C4-2B (cell line): ENCODE results near the gene WWC1.

Source experiments
- ZFX ChIP-seq: fragments of 450-650 bp; IDR thresholded peaks from 2 replicates; pipeline ENCODE4 v1.6.1; 2017
- TF ChIP-seq, protein P1 (sequence below): fragments of 450-650 bp; conservative IDR thresholded peaks from 2 replicates; pipeline ENCODE4 v1.5.1; 2017; ENCODE audit warnings: mild to moderate bottlenecking

DNA sequence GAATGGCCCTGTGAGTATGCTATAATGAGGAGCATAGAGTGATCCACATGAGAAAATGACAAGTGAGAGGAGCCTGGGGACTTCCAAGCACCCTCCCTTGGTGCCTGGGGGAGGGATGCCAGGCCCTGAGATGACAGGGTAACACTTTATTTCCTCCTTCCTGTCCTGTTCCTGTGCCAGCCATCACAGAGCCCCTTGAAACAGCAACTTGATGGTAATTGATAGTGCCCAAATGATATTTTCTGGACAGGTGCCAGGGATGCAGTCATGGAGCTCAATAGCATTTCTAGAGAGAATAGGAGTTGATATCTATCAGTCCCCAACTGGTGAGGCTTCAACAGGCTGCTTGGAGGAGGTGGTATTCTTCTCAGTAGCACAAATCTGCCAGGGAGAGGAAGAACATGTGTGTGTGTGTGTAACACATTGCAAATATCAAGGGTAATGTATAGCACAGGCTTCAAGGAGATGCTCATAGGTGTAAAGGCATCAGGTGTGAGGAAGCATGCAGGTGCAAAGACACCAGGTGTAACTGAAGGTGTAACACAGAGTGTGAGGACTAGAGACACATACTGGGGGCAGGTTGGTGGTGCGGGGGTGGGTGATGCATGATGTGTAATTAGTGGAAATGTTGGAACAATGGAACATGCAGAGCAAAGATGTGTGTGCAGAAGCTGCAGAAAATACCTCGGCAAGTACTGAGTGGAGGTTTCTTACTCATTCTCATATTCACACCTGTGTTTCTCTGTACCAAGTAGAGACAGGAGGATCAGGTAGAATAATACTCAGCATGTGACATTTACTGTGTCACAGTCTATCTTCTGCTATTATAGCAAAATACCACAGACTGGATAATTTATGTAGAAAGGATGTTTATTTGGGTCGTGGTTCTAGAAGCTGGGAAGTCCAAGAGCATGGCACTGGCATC is 18.1 kb upstream of the WWC1 start:
- TF ChIP-seq, protein P1, sequence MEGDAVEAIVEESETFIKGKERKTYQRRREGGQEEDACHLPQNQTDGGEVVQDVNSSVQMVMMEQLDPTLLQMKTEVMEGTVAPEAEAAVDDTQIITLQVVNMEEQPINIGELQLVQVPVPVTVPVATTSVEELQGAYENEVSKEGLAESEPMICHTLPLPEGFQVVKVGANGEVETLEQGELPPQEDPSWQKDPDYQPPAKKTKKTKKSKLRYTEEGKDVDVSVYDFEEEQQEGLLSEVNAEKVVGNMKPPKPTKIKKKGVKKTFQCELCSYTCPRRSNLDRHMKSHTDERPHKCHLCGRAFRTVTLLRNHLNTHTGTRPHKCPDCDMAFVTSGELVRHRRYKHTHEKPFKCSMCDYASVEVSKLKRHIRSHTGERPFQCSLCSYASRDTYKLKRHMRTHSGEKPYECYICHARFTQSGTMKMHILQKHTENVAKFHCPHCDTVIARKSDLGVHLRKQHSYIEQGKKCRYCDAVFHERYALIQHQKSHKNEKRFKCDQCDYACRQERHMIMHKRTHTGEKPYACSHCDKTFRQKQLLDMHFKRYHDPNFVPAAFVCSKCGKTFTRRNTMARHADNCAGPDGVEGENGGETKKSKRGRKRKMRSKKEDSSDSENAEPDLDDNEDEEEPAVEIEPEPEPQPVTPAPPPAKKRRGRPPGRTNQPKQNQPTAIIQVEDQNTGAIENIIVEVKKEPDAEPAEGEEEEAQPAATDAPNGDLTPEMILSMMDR, result no peak
- TF ChIP-seq ZFX, result no peak
